ENCODE data around the gene OR4K1. TPM values are rescaled to one million over a fixed set of nuclear protein-coding genes. Genes with fewer than 3 reads are reported as not detected.

The OR4K1 gene
- total RNA-seq, 1 experiment from 2014 or later = not detected

Other genes with a start within 250 kb of the OR4K1 start
- not detected in 2 replicates for gene OR11H2, start 217.0 kb upstream of the OR4K1 start, total RNA-seq (2014; rRNA removed; shearing (Covaris generic); ENCODE audit: low replicate concordance)
- gene OR4Q3, start 187.3 kb upstream of the OR4K1 start, total RNA-seq (2014; rRNA removed; shearing (Covaris generic); ENCODE audit: low replicate concordance) = not detected in 2 replicates
- not detected in 2 replicates for gene OR4M1, start 157.4 kb upstream of the OR4K1 start, total RNA-seq (2014; rRNA removed; shearing (Covaris generic); ENCODE audit: low replicate concordance)
- not detected in 2 replicates for gene OR4N2, start 127.1 kb upstream of the OR4K1 start, total RNA-seq (2014; rRNA removed; shearing (Covaris generic); ENCODE audit: low replicate concordance)
- not detected in 2 replicates for gene OR4K2, start 55.8 kb upstream of the OR4K1 start, total RNA-seq (2014; rRNA removed; shearing (Covaris generic); ENCODE audit: low replicate concordance)
- not detected in 2 replicates for gene OR4K5, start 10.3 kb upstream of the OR4K1 start, total RNA-seq (2014; rRNA removed; shearing (Covaris generic); ENCODE audit: low replicate concordance)
- not detected in 2 replicates for gene OR4K15, start 44.7 kb downstream of the OR4K1 start, total RNA-seq (2014; rRNA removed; shearing (Covaris generic); ENCODE audit: low replicate concordance)
- not detected in 2 replicates for gene OR4Q2, start 71.2 kb downstream of the OR4K1 start, total RNA-seq (2014; rRNA removed; shearing (Covaris generic); ENCODE audit: low replicate concordance)
- gene OR4K14, start 88.4 kb downstream of the OR4K1 start, total RNA-seq (2014; rRNA removed; shearing (Covaris generic); ENCODE audit: low replicate concordance) = not detected in 2 replicates
- gene OR4K13, start 105.1 kb downstream of the OR4K1 start, total RNA-seq (2014; rRNA removed; shearing (Covaris generic); ENCODE audit: low replicate concordance) = not detected in 2 replicates
- gene OR4L1, start 129.1 kb downstream of the OR4K1 start, total RNA-seq (2014; rRNA removed; shearing (Covaris generic); ENCODE audit: low replicate concordance) = not detected in 2 replicates
- not detected in 2 replicates for gene OR4K17, start 179.8 kb downstream of the OR4K1 start, total RNA-seq (2014; rRNA removed; shearing (Covaris generic); ENCODE audit: low replicate concordance)
- gene OR4N5, start 207.9 kb downstream of the OR4K1 start, total RNA-seq (2014; rRNA removed; shearing (Covaris generic); ENCODE audit: low replicate concordance) = not detected in 2 replicates